OCI-LY3 (cell line): ENCODE measurements around the gene TRIM8.

Source experiments
- H2AFZ ChIP-seq: fragments of 200-600, 300-600 bp; shearing (Covaris generic); 2 replicates; pipeline ENCODE4 v1.6.0; 2014; ENCODE audit warnings: antibody characterized with exemption, low read depth, low read length
- H3K27ac ChIP-seq: fragments of 200-600, 300-600 bp; sonication (generic); 2 replicates; pipeline ENCODE4 v1.5.1; 2014; ENCODE audit warnings: mild to moderate bottlenecking, low read length, moderate library complexity, mixed read lengths
- H3K27me3 ChIP-seq: fragments of 200-600, 300-600 bp; sonication (generic); 2 replicates; pipeline ENCODE4 v1.6.1; 2014; ENCODE audit warnings: low read depth, low read length, mixed read lengths
- H3K36me3 ChIP-seq: fragments of 200-600, 300-600 bp; sonication (generic); replicated peaks from 2 replicates; pipeline ENCODE3; 2014; ENCODE audit warnings: low read depth, low read length, mixed read lengths
- H3K4me1 ChIP-seq: fragments of 300-600, 200-600 bp; sonication (generic); 2 replicates; pipeline ENCODE4 v1.6.1; 2014; ENCODE audit warnings: low read length, mixed read lengths
- H3K4me2 ChIP-seq: fragments of 200-600, 300-600 bp; sonication (generic); 2 replicates; pipeline ENCODE4 v1.6.1; 2014; ENCODE audit warnings: low read length, mixed read lengths
- H3K4me3 ChIP-seq: fragments of 300-600, 200-600 bp; sonication (generic); 2 replicates; pipeline ENCODE4 v1.5.1; 2014; ENCODE audit warnings: antibody characterized with exemption, mild to moderate bottlenecking, low read length, moderate library complexity
- H3K79me2 ChIP-seq: fragments of 300-600, 200-600 bp; shearing (Covaris generic); 2 replicates; pipeline ENCODE4 v1.6.1; 2014; ENCODE audit warnings: mild to moderate bottlenecking, low read length, mixed read lengths
- H3K9ac ChIP-seq: fragments of 300-600, 200-600 bp; shearing (Covaris generic); 2 replicates; pipeline ENCODE4 v1.6.0; 2014; ENCODE audit warnings: mild to moderate bottlenecking, low read length, moderate library complexity
- H3K9me3 ChIP-seq: fragments of 200-600, 300-600 bp; shearing (Covaris generic); 2 replicates; pipeline ENCODE4 v1.6.1; 2014; ENCODE audit warnings: low read length, mixed read lengths; ENCODE audit not compliant: insufficient read depth
- H4K20me1 ChIP-seq: fragments of 200-600, 300-600 bp; sonication (generic); 2 replicates; pipeline ENCODE4 v1.6.1; 2016; ENCODE audit warnings: low read length, mixed read lengths; ENCODE audit not compliant: insufficient read depth
- CTCF ChIP-seq: fragments of 200-600, 300-600 bp; sonication (generic); IDR thresholded peaks from 2 replicates; pipeline ENCODE4 v1.5.1; 2014; ENCODE audit warnings: antibody characterized with exemption, low read length, low read depth
- EZH2phosphoT487 ChIP-seq: fragments of 200-600 bp; shearing (Covaris generic); IDR thresholded peaks from 2 replicates; pipeline ENCODE4 v1.6.1; 2018; ENCODE audit warnings: antibody characterized with exemption, mixed run types, low read depth

TRIM8 gene

GRCh38 chr10:102597131-102597991 lies 46.9 kb upstream of the TRIM8 start:
- no peaks in the 10 kb centered on the region for H3K27me3 ChIP-seq
- H3K4me2 ChIP-seq, result no peak overlapping the region
- H4K20me1 ChIP-seq, result no peaks in the 10 kb centered on the region
- H3K4me3 ChIP-seq, result no peak overlapping the region
- H3K9me3 ChIP-seq, result no peaks in the 10 kb centered on the region
- TF ChIP-seq CTCF, result no peak
- no peak for TF ChIP-seq EZH2phosphoT487
- H3K27ac ChIP-seq, result no peak overlapping the region
- no peak overlapping the region for H3K9ac ChIP-seq
- no peak overlapping the region for H2AFZ ChIP-seq
- no peaks in the 10 kb centered on the region for H3K4me1 ChIP-seq
- H3K36me3 ChIP-seq, result no peaks in the 10 kb centered on the region
- no peaks in the 10 kb centered on the region for H3K79me2 ChIP-seq

GRCh38 chr10:102598243-102598642 lies 46.0 kb upstream of the TRIM8 start:
- Histone ChIP-seq H3K79me2 (no peaks in the 10 kb centered on the region), H3K9me3 (no peaks in the 10 kb centered on the region), H3K27ac (no peak overlapping the region), H3K36me3 (no peaks in the 10 kb centered on the region), H3K27me3 (no peaks in the 10 kb centered on the region), H3K4me1 (no peaks in the 10 kb centered on the region), H2AFZ (no peak overlapping the region), H3K4me2 (no peak overlapping the region), H3K9ac (no peak overlapping the region), H4K20me1 (no peaks in the 10 kb centered on the region), H3K4me3 (no peak overlapping the region)
- TF ChIP-seq CTCF, result no peak
- TF ChIP-seq EZH2phosphoT487, result no peak

GRCh38 chr10:102599565-102600327 lies 44.5 kb upstream of the TRIM8 start:
- H3K27me3 ChIP-seq, result no peaks in the 10 kb centered on the region
- H3K4me3 ChIP-seq, result no peak overlapping the region
- H3K4me1 ChIP-seq, result peaks cover 5% of the 10 kb centered on the region
- no peaks in the 10 kb centered on the region for H3K36me3 ChIP-seq
- H3K4me2 ChIP-seq, result no peak overlapping the region
- no peaks in the 10 kb centered on the region for H3K79me2 ChIP-seq
- H4K20me1 ChIP-seq, result no peaks in the 10 kb centered on the region
- no peak overlapping the region for H2AFZ ChIP-seq
- TF ChIP-seq CTCF (no peak), EZH2phosphoT487 (no peak)
- H3K27ac ChIP-seq, result no peak overlapping the region
- no peak overlapping the region for H3K9ac ChIP-seq
- H3K9me3 ChIP-seq, result no peaks in the 10 kb centered on the region

GRCh38 chr10:102600816-102601215 lies 43.5 kb upstream of the TRIM8 start:
- Histone ChIP-seq H2AFZ (no peak overlapping the region), H3K9me3 (no peaks in the 10 kb centered on the region), H3K27me3 (no peaks in the 10 kb centered on the region), H3K27ac (no peak overlapping the region), H3K9ac (no peak overlapping the region), H3K4me2 (no peak overlapping the region), H3K4me1 (peaks cover 8% of the 10 kb centered on the region), H3K4me3 (no peak overlapping the region), H3K79me2 (no peaks in the 10 kb centered on the region), H4K20me1 (no peaks in the 10 kb centered on the region), H3K36me3 (no peaks in the 10 kb centered on the region)
- TF ChIP-seq CTCF (no peak), EZH2phosphoT487 (no peak)
